Sigmoid colon (tissue), 4 donors: ENCODE data around the gene SLC44A1.

Source experiments
- CTCF ChIP-seq, 4 experiments: fragments of 450-650 bp in 3 of 4; fragments of 200-600 bp in 1 of 4; IDR thresholded peaks; one replicate each; pipeline ENCODE4 v1.5.1; 2016 to 2019; ENCODE audit warnings: antibody characterized with exemption in 4 of 4, mild to moderate bottlenecking in 3 of 4, moderate library complexity in 2 of 4
- EP300 ChIP-seq, 4 donors: sonication (generic); formaldehyde crosslinking; IDR thresholded peaks; one replicate each; pipeline ENCODE4 v1.6.1; 2017; ENCODE audit warnings: antibody characterized with exemption in 4 of 4
- POLR2A ChIP-seq, 2 donors: fragments of 450-650 bp; IDR thresholded peaks; one replicate each; pipeline ENCODE4 v1.6.1; 2016; ENCODE audit warnings: antibody characterized with exemption in 2 of 2, mild to moderate bottlenecking in 2 of 2, moderate library complexity in 2 of 2

GRCh38 chr9:105361873-105362272 is 117.4 kb downstream of the SLC44A1 start:
- TF ChIP-seq CTCF (IDR thresholded peaks at IDR 0.05) (no peak), POLR2A (IDR thresholded peaks at IDR 0.05) (no peak), EP300 (IDR thresholded peaks at IDR 0.05) (no peak)
